GM12801 (cell line): Measurements from ENCODE around the gene LIPG.

ENCODE experiments used
- TF ChIP-seq, protein P1 (sequence below): IDR thresholded peaks from one replicate; pipeline ENCODE4 v1.5.1; 2011; ENCODE audit warnings: control low read depth; ENCODE audit not compliant: insufficient read length; ENCODE audit errors: extremely low read depth

Gene LIPG

DNA sequence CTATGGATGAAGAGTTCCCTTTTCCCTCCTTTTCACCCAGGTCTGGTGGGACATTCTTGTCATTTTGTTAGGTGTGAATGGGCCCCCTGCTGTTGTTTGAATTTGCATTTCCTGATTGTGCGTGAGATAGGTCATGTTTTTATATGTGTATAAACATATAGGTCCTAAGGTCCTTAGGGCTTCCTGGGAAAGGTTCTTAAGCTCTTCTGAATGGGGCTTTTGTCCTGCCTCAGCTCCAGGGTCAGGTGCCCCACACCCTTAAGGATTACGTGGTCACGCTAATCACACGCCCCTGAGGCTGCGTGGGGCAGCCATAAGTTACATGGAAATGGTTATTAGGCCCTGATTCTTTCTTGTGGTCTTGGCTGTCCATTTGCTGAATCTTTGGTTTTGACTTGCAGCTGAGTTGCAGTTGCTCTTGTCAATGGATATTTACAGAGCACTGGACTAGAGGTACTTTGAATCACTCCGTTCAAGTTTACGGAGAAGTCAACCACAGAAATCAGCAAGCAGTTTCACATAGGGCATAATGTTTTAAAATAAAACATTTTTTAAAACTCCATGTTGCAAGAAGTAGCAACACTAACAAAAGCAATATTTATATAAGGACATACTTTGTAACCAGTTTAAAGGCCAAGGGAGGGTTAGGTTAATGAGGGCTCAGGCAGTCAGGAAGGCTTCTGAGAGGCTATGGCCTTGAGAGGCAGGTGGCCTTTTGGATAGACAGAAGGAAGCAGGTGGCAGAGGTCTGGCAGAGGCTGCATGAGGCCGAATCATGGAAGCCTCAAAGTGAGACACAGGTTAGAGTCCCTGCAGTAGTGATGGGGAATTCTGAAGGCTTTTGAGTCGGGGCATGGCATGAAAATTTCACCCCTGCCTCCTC lies 24.2 kb downstream of the LIPG start:
- TF ChIP-seq, protein P1, sequence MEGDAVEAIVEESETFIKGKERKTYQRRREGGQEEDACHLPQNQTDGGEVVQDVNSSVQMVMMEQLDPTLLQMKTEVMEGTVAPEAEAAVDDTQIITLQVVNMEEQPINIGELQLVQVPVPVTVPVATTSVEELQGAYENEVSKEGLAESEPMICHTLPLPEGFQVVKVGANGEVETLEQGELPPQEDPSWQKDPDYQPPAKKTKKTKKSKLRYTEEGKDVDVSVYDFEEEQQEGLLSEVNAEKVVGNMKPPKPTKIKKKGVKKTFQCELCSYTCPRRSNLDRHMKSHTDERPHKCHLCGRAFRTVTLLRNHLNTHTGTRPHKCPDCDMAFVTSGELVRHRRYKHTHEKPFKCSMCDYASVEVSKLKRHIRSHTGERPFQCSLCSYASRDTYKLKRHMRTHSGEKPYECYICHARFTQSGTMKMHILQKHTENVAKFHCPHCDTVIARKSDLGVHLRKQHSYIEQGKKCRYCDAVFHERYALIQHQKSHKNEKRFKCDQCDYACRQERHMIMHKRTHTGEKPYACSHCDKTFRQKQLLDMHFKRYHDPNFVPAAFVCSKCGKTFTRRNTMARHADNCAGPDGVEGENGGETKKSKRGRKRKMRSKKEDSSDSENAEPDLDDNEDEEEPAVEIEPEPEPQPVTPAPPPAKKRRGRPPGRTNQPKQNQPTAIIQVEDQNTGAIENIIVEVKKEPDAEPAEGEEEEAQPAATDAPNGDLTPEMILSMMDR: no peak

DNA sequence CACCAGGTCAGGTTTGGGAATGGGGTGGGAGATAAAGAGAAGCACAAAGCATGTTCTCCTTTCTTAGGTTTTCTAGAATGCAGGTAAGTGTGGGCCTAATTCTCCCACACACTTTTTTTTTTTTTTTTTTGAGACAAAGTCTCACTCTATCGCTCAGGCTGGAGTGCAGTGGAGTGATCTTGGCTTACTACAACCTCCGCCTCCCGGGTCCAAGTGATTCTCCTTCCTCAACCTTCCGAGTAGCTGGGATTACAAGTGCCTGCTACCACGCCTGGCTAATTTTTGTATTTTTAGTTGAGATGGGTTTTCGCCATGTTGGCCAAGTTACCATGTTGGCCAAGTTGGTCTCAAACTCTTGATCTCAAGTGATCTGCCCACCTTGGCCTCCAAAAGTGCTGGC lies 26.3 kb downstream of the LIPG start:
- TF ChIP-seq, protein P1: no peak

DNA sequence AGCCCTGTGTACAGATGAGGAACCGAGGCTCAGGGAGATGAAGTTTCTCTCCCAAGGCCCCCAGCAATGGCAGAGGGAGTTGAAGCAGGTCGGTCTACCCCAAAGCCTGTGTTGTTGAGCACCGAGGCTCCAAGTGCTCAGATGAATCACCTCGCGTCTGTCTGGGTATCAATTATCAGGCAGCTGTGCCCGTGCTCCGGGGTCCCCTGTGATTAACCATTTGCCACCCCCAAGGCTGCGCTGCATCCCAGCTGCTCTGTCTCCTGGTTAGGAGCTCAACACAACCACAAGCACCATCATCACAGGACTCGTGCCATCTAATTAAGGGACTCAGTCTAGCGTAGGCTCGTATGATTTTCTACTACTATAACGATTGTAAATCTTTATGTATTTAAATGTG lies 27.1 kb downstream of the LIPG start:
- TF ChIP-seq, protein P1: no peak

DNA sequence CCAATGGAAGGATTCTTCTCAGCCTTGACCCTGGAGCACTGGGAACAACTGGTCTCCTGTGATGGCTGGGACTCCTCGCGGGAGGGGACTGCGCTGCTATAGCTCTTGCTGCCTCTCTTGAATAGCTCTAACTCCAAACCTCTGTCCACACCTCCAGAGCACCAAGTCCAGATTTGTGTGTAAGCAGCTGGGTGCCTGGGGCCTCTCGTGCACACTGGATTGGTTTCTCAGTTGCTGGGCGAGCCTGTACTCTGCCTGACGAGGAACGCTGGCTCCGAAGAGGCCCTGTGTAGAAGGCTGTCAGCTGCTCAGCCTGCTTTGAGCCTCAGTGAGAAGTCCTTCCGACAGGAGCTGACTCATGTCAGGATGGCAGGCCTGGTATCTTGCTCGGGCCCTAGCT lies 28.8 kb downstream of the LIPG start:
- TF ChIP-seq, protein P1: no peak

DNA sequence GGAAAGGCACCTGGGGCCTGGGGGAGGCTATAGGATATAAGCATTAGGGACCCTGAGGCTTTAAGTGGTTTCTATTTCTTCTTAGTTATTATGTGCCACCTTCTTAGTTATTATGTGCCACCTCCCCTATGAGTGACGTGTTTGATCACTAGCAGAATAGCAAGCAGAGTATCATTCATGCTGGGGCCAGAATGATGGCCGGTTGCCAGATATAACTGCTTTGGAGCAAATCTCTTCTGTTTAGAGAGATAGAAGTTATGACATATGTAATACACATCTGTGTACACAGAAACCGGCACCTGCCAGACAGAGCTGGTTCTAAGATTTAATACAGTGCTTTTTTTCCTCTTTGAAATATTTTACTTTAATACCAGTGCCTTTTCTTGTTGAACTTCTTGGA lies 29.4 kb downstream of the LIPG start:
- TF ChIP-seq, protein P1: no peak

DNA sequence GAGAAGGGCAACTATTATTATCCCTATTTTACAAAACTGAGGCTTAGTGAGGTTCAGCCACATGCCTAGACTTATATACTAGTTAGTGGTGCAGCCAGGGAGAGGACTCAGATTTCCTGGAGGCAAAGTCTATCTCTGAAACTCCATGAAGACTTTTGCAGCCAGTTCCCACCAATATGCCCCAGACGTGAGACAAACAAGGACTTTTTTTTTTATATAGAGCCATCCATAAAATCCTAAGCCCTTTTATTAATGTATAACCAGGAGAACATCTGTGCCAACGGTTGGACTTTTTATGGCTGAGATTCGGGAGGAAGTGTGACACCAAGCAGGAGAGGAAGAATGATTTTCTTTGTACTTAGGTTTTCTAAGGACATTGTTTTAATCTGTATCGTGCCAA lies 29.9 kb downstream of the LIPG start:
- TF ChIP-seq, protein P1: no peak

DNA sequence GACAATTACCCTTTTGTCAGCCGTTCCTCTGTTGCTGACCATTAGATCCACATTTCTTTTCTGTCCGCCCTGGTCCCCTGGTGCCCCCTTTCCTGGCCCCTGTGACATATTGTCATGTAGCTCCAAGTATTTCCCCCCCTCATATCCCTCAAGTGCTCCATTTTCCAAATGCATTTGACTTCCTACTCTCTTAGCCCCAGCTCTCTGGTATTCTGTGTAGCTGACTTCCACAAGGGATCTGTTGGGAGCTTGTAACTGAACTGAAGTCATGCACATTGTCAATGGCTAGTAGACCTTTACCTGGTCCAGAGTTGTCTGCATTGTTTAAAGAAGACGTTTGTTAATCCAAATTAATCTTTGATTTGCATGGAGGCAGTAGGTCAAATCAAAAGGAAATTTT lies 34.8 kb downstream of the LIPG start:
- TF ChIP-seq, protein P1: no peak
